Keratinocyte (primary cell): ENCODE data around the gene MSMP. TPM values are rescaled to one million over a fixed set of nuclear protein-coding genes. Genes with fewer than 3 reads are reported as not detected.

Source experiments
- DNase-seq: peaks from one replicate; pipeline ENCODE4 v3.0.0-alpha.2; 2011; ENCODE audit warnings: low read depth, missing footprints, low spot score
- FAIRE-seq: peaks from 2 replicates; lab custom pipeline; 2011; peaks lifted over from hg19 to GRCh38; lab: Jason Lieb, UNC
- H2AFZ ChIP-seq: 2 replicates; pipeline ENCODE4 v1.6.0; 2012; ENCODE audit warnings: low read length, control low read depth, inconsistent platforms; ENCODE audit not compliant: control insufficient read depth
- H3K27ac ChIP-seq: 2 replicates; pipeline ENCODE4 v1.5.1; 2011; ENCODE audit warnings: low read length; ENCODE audit not compliant: control insufficient read depth, insufficient read depth
- H3K27me3 ChIP-seq: 3 replicates; pipeline ENCODE4 v1.6.0; 2011; ENCODE audit warnings: low read length; ENCODE audit not compliant: control insufficient read depth, insufficient read depth; ENCODE audit errors: extremely low read depth
- H3K36me3 ChIP-seq, 2 experiments: 2 replicates in 1 of 2; 3 replicates in 1 of 2; pipeline ENCODE4 v1.5.1; 2011; ENCODE audit warnings: low read length in 2 of 2, mild to moderate bottlenecking in 1 of 2; ENCODE audit not compliant: control insufficient read depth in 2 of 2, insufficient read depth in 2 of 2; ENCODE audit errors: extremely low read depth in 1 of 2
- H3K4me1 ChIP-seq: 3 replicates; pipeline ENCODE4 v1.5.1; 2011; ENCODE audit warnings: low read length; ENCODE audit not compliant: control insufficient read depth, insufficient read depth; ENCODE audit errors: extremely low read depth
- H3K4me2 ChIP-seq: 3 replicates; pipeline ENCODE4 v1.6.0; 2011; ENCODE audit warnings: low read depth, low read length; ENCODE audit not compliant: control insufficient read depth, insufficient read depth; ENCODE audit errors: extremely low read depth
- H3K4me3 ChIP-seq, 3 experiments: fragments of 200-600 bp in 1 of 3; sonication (generic) in 1 of 3; 2 replicates in 2 of 3; 3 replicates in 1 of 3; pipeline ENCODE4 v1.5.1; 2011 to 2016; ENCODE audit warnings: low read length in 3 of 3, mild to moderate bottlenecking in 3 of 3, control low read depth in 2 of 3, inconsistent platforms in 1 of 3, low read depth in 1 of 3, mixed read lengths in 1 of 3, mixed run types in 1 of 3, moderate library complexity in 1 of 3; ENCODE audit not compliant: control insufficient read depth in 2 of 3, insufficient read depth in 2 of 3; ENCODE audit errors: extremely low read depth in 1 of 3
- H3K79me2 ChIP-seq: 2 replicates; pipeline ENCODE4 v1.6.0; 2012; ENCODE audit warnings: low read length; ENCODE audit not compliant: control insufficient read depth, insufficient read depth
- H3K9ac ChIP-seq: 3 replicates; pipeline ENCODE4 v1.6.0; 2011; ENCODE audit warnings: low read length; ENCODE audit not compliant: control insufficient read depth, insufficient read depth; ENCODE audit errors: extremely low read depth
- H3K9me1 ChIP-seq: 3 replicates; pipeline ENCODE4 v1.6.0; 2011; ENCODE audit warnings: low read length; ENCODE audit not compliant: control insufficient read depth, insufficient read depth; ENCODE audit errors: extremely low read depth
- H3K9me3 ChIP-seq: 2 replicates; pipeline ENCODE4 v1.5.1; 2012; ENCODE audit warnings: low read depth, low read length; ENCODE audit not compliant: control insufficient read depth
- H4K20me1 ChIP-seq: 3 replicates; pipeline ENCODE4 v1.6.0; 2011; ENCODE audit warnings: low read length; ENCODE audit not compliant: control insufficient read depth, insufficient read depth; ENCODE audit errors: extremely low read depth
- EZH2 ChIP-seq: IDR thresholded peaks from one replicate; pipeline ENCODE4 v1.6.1; 2012; ENCODE audit warnings: inconsistent platforms, mild to moderate bottlenecking, low read length, moderate library complexity
- dilution Hi-C: fragments of 300-500 bp; cut with MboI; formaldehyde crosslinking; loops from one replicate; pipeline ENCODE4 v1.7.0; 2020; ENCODE audit warnings: low sequenced_read_pairs; ENCODE audit not compliant: extremely low pct_ligation_motif_present
- polyA plus RNA-seq, 5 experiments: library from polyadenylated mRNA; depleted of rRNA in 3 of 5; stranded (reverse) in 3 of 5; stranded (forward) in 1 of 5; unstranded in 1 of 5; fragments of >200 nt; gene quantifications; 1 replicate in 1 of 5; 2 replicates in 3 of 5; 3 replicates in 1 of 5; pipeline versions ENCODE4 v1.2.1 to v1.2.3, GENCODE V29; 2011 to 2012; ENCODE audit warnings: missing spikeins in 2 of 5, low read depth in 1 of 5, low replicate concordance in 1 of 5
- TF ChIP-seq, protein P1 (sequence below), 3 experiments: IDR thresholded peaks in 1 of 3; conservative IDR thresholded peaks in 1 of 3; optimal IDR thresholded peaks in 1 of 3; 2 replicates in 2 of 3; 3 replicates in 1 of 3; pipeline versions ENCODE3 to v1.5.1; 2011; ENCODE audit warnings: low read length in 3 of 3, mild to moderate bottlenecking in 3 of 3, moderate library complexity in 2 of 3, control low read depth in 1 of 3, inconsistent platforms in 1 of 3; ENCODE audit not compliant: insufficient read depth in 2 of 3; ENCODE audit errors: extremely low read depth in 1 of 3

MSMP gene
- polyA plus RNA-seq, 1 donor (not counting 4 experiments of a cell fraction or from before 2014, with no cell fraction given) = not detected

DNA sequence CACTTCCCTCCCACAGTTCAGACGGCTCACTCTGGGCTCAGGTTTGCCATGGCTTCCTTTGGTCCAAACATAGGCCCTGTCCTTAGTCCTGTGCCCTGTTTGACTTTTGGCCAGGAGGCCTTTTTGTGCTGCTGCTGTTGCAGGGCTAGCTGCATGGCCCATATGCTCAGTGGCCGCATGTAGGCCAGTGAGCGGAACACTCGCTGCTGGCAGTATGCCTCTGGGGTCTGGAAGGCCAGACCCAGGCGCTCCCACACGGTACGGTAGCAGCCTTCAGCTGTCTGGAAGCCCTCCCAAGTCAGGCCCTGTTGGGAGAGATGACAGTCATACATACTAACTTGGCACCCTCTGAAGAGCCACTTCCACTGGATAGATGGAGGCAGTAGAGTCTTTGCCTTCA is 16.9 kb downstream of the MSMP start:
- TF ChIP-seq, protein P1, sequence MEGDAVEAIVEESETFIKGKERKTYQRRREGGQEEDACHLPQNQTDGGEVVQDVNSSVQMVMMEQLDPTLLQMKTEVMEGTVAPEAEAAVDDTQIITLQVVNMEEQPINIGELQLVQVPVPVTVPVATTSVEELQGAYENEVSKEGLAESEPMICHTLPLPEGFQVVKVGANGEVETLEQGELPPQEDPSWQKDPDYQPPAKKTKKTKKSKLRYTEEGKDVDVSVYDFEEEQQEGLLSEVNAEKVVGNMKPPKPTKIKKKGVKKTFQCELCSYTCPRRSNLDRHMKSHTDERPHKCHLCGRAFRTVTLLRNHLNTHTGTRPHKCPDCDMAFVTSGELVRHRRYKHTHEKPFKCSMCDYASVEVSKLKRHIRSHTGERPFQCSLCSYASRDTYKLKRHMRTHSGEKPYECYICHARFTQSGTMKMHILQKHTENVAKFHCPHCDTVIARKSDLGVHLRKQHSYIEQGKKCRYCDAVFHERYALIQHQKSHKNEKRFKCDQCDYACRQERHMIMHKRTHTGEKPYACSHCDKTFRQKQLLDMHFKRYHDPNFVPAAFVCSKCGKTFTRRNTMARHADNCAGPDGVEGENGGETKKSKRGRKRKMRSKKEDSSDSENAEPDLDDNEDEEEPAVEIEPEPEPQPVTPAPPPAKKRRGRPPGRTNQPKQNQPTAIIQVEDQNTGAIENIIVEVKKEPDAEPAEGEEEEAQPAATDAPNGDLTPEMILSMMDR (optimal IDR thresholded peaks at IDR 0.05 in 1 of 3, IDR thresholded peaks at IDR 0.05 in 1 of 3, conservative IDR thresholded peaks at IDR 0.05 in 1 of 3; ENCODE audit: extremely low read depth in 1 of 3, insufficient read depth in 2 of 3, low read length in 3 of 3) = no peak
- no peak for TF ChIP-seq EZH2
- Histone ChIP-seq H3K27ac (no peak overlapping the region), H3K4me1 (peaks cover 11% of the 10 kb centered on the region), H4K20me1 (no peaks in the 10 kb centered on the region), H3K27me3 (no peaks in the 10 kb centered on the region), H2AFZ (no peak overlapping the region), H3K9ac (no peak overlapping the region), H3K79me2 (peaks cover 2% of the 10 kb centered on the region), H3K9me3 (no peaks in the 10 kb centered on the region), H3K9me1 (no peaks in the 10 kb centered on the region), H3K4me2 (no peak overlapping the region), H3K36me3 (peaks cover 42 to 54% of the 10 kb centered on the region in 2 experiments), H3K4me3 (no peak overlapping the region)
- dilution Hi-C loops = no loop called here
- no peak for DNase-seq
- FAIRE-seq = no peak

DNA sequence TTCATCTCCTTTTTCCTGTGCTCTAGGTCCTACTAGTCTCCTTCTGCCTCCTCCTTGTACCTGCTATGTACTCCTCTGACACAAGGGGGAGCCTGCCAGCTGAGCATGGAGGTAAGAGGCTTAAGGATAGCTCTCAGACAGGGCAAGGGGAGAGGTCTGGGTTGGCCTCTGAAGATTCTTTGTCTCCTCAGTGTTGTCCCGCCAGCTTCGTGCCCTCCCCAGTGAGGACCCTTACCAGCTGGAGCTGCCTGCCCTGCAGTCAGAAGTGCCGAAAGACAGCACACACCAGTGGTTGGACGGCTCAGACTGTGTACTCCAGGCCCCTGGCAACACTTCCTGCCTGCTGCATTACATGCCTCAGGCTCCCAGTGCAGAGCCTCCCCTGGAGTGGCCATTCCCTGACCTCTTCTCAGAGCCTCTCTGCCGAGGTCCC is 17.9 kb downstream of the MSMP start:
- Histone ChIP-seq H3K79me2 (peaks cover 7% of the 10 kb centered on the region), H4K20me1 (no peaks in the 10 kb centered on the region), H3K9ac (no peak overlapping the region), H3K27ac (no peak overlapping the region), H3K9me1 (no peaks in the 10 kb centered on the region), H3K36me3 (peaks cover 40 to 50% of the 10 kb centered on the region in 2 experiments), H3K4me2 (no peak overlapping the region), H3K4me1 (peaks cover 11% of the 10 kb centered on the region), H2AFZ (no peak overlapping the region), H3K4me3 (no peak overlapping the region), H3K27me3 (no peaks in the 10 kb centered on the region), H3K9me3 (no peaks in the 10 kb centered on the region)
- DNase-seq = no peak
- TF ChIP-seq, protein P1 (optimal IDR thresholded peaks at IDR 0.05 in 1 of 3, IDR thresholded peaks at IDR 0.05 in 1 of 3, conservative IDR thresholded peaks at IDR 0.05 in 1 of 3; ENCODE audit: extremely low read depth in 1 of 3, insufficient read depth in 2 of 3, low read length in 3 of 3) = peak; percentile 84 to 89 (median 84)
- no peak for TF ChIP-seq EZH2
- peak; percentile 44 for FAIRE-seq
- dilution Hi-C loops = no loop called here
